ENCODE data around the gene SLC7A9.

DNA sequence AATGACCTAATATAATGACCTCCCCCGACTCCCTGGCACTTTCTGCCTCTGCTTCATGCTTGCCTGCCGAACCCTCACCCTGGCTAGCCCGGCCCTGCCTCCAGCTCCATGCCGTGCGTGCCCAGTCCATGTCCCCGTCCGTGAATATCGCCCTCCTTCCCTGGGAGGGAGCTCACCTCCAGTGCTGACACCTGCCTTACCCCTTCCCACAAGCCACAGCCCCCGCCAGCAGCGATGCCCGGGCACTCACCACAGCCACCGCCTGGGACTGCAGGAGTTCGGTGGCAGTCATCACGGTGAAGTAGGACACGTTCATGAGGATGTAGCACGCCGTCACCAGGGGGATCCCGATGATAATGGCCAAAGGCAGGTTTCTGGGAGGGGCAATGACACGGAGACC, 10.0 kb downstream of the SLC7A9 start:
- TF ChIP-seq EZH2phosphoT487 (IDR thresholded peaks at IDR 0.05; ENCODE audit: low read depth) = no peak
- TF ChIP-seq, protein P1, sequence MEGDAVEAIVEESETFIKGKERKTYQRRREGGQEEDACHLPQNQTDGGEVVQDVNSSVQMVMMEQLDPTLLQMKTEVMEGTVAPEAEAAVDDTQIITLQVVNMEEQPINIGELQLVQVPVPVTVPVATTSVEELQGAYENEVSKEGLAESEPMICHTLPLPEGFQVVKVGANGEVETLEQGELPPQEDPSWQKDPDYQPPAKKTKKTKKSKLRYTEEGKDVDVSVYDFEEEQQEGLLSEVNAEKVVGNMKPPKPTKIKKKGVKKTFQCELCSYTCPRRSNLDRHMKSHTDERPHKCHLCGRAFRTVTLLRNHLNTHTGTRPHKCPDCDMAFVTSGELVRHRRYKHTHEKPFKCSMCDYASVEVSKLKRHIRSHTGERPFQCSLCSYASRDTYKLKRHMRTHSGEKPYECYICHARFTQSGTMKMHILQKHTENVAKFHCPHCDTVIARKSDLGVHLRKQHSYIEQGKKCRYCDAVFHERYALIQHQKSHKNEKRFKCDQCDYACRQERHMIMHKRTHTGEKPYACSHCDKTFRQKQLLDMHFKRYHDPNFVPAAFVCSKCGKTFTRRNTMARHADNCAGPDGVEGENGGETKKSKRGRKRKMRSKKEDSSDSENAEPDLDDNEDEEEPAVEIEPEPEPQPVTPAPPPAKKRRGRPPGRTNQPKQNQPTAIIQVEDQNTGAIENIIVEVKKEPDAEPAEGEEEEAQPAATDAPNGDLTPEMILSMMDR (IDR thresholded peaks at IDR 0.05; ENCODE audit: low read depth, low read length) = no peak

All from OCI-LY3 (cell line).